Measurements from ENCODE around the gene EGFR.
"Not testable (repeated sequence)": the region's sequence is repeated elsewhere in the genome, so short reads cannot be mapped to it uniquely, and the experiment has no call there.

EGFR gene

DNA sequence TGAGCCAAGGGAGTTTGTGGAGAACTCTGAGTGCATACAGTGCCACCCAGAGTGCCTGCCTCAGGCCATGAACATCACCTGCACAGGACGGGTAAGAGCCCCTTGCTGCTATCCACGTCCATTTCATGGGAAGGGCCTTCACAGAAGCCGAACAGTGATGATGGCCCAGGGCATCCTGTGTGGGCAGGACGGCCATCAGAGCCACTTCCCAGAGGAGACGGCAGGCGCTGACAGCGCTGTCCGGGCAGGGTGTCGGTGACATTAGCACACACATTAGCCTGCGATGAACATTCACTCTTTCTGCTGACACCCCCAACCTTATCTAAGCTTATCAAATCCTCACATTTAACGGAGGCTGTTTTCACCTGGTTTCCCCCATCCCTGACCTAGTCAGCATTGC is 144.9 kb downstream of the EGFR start:
- no peak overlapping the region for H2AFZ ChIP-seq (ENCODE audit: low read depth, low read length)
- H3K27me3 ChIP-seq (ENCODE audit: low read depth, low read length) = peaks cover 19% of the 10 kb centered on the region; the same call in 1 of the 2 replicates
- no peaks in the 10 kb centered on the region for H3K4me1 ChIP-seq (ENCODE audit: low read length)
- no peaks in the 10 kb centered on the region for H4K20me1 ChIP-seq (ENCODE audit: insufficient read depth, low read length)
- H3K27ac ChIP-seq (ENCODE audit: low read length) = no peak overlapping the region
- H3K4me2 ChIP-seq (ENCODE audit: low read length) = no peak overlapping the region
- no peak overlapping the region for H3K9ac ChIP-seq (ENCODE audit: low read length)
- H3K36me3 ChIP-seq (replicated peaks; ENCODE audit: low read depth, low read length) = no peaks in the 10 kb centered on the region
- no peaks in the 10 kb centered on the region for H3K79me2 ChIP-seq (ENCODE audit: low read length)
- no peaks in the 10 kb centered on the region for H3K9me3 ChIP-seq (ENCODE audit: insufficient read depth, low read length)
- H3K4me3 ChIP-seq (ENCODE audit: low read length) = no peak overlapping the region
- TF ChIP-seq, protein P1, sequence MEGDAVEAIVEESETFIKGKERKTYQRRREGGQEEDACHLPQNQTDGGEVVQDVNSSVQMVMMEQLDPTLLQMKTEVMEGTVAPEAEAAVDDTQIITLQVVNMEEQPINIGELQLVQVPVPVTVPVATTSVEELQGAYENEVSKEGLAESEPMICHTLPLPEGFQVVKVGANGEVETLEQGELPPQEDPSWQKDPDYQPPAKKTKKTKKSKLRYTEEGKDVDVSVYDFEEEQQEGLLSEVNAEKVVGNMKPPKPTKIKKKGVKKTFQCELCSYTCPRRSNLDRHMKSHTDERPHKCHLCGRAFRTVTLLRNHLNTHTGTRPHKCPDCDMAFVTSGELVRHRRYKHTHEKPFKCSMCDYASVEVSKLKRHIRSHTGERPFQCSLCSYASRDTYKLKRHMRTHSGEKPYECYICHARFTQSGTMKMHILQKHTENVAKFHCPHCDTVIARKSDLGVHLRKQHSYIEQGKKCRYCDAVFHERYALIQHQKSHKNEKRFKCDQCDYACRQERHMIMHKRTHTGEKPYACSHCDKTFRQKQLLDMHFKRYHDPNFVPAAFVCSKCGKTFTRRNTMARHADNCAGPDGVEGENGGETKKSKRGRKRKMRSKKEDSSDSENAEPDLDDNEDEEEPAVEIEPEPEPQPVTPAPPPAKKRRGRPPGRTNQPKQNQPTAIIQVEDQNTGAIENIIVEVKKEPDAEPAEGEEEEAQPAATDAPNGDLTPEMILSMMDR (IDR thresholded peaks at IDR 0.05; ENCODE audit: low read depth, low read length) = no peak
- no peak for TF ChIP-seq EZH2phosphoT487 (IDR thresholded peaks at IDR 0.05; ENCODE audit: low read depth)

GRCh38 chr7:55164527-55164926 is 145.7 kb downstream of the EGFR start:
- Histone ChIP-seq H3K79me2 (ENCODE audit: low read length) (no peaks in the 10 kb centered on the region), H3K4me1 (ENCODE audit: low read length) (no peaks in the 10 kb centered on the region), H3K27me3 (ENCODE audit: low read depth, low read length) (peaks cover 19% of the 10 kb centered on the region; the same call in 1 of the 2 replicates), H3K4me3 (ENCODE audit: low read length) (no peak overlapping the region), H4K20me1 (ENCODE audit: insufficient read depth, low read length) (no peaks in the 10 kb centered on the region), H3K27ac (ENCODE audit: low read length) (no peak overlapping the region), H3K4me2 (ENCODE audit: low read length) (no peak overlapping the region), H3K9ac (ENCODE audit: low read length) (no peak overlapping the region), H2AFZ (ENCODE audit: low read depth, low read length) (no peak overlapping the region), H3K9me3 (ENCODE audit: insufficient read depth, low read length) (no peaks in the 10 kb centered on the region), H3K36me3 (replicated peaks; ENCODE audit: low read depth, low read length) (no peaks in the 10 kb centered on the region)
- no peak for TF ChIP-seq EZH2phosphoT487 (IDR thresholded peaks at IDR 0.05; ENCODE audit: low read depth)
- TF ChIP-seq, protein P1 (IDR thresholded peaks at IDR 0.05; ENCODE audit: low read depth, low read length) = no peak

DNA sequence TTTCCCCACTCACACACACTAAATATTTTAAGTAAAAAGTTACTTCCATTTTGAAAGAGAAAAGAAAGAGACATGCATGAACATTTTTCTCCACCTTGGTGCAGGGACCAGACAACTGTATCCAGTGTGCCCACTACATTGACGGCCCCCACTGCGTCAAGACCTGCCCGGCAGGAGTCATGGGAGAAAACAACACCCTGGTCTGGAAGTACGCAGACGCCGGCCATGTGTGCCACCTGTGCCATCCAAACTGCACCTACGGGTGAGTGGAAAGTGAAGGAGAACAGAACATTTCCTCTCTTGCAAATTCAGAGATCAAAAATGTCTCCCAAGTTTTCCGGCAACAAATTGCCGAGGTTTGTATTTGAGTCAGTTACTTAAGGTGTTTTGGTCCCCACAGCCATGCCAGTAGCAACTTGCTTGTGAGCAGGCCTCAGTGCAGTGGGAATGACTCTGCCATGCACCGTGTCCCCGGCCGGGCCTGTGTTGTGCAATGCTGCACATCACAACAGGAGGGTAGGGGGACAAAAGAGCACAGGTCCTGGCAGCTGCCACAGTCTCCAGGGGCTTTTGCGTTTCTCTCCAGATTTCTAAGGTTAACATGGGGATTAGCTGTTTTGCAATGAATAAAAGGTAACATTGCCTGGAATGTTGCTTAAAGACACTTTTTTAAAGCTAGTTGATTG is 146.5 kb downstream of the EGFR start:
- Histone ChIP-seq H3K36me3 (replicated peaks; ENCODE audit: low read depth, low read length) (no peaks in the 10 kb centered on the region), H3K4me1 (ENCODE audit: low read length) (no peaks in the 10 kb centered on the region), H3K4me3 (ENCODE audit: low read length) (no peak overlapping the region), H4K20me1 (ENCODE audit: insufficient read depth, low read length) (no peaks in the 10 kb centered on the region), H2AFZ (ENCODE audit: low read depth, low read length) (no peak overlapping the region), H3K27ac (ENCODE audit: low read length) (no peak overlapping the region), H3K27me3 (ENCODE audit: low read depth, low read length) (peaks cover 19% of the 10 kb centered on the region; the same call in 1 of the 2 replicates), H3K4me2 (ENCODE audit: low read length) (no peak overlapping the region), H3K9ac (ENCODE audit: low read length) (no peak overlapping the region), H3K9me3 (ENCODE audit: insufficient read depth, low read length) (no peaks in the 10 kb centered on the region), H3K79me2 (ENCODE audit: low read length) (no peaks in the 10 kb centered on the region)
- TF ChIP-seq EZH2phosphoT487 (IDR thresholded peaks at IDR 0.05; ENCODE audit: low read depth) = no peak
- TF ChIP-seq, protein P1 (IDR thresholded peaks at IDR 0.05; ENCODE audit: low read depth, low read length) = no peak

- not testable (repeated sequence) for H3K27ac ChIP-seq (ENCODE audit: low read length); H3K4me3 ChIP-seq (ENCODE audit: low read length); H3K9ac ChIP-seq (ENCODE audit: low read length); H3K4me2 ChIP-seq (ENCODE audit: low read length); H4K20me1 ChIP-seq (ENCODE audit: insufficient read depth, low read length); H3K9me3 ChIP-seq (ENCODE audit: insufficient read depth, low read length); H3K4me1 ChIP-seq (ENCODE audit: low read length); H2AFZ ChIP-seq (ENCODE audit: low read depth, low read length); H3K36me3 ChIP-seq (replicated peaks; ENCODE audit: low read depth, low read length); H3K79me2 ChIP-seq (ENCODE audit: low read length)
- peaks cover 21% of the 10 kb centered on the region; the same call in 1 of the 2 replicates for H3K27me3 ChIP-seq (ENCODE audit: low read depth, low read length)
These were observed 148.5 kb downstream of the EGFR start for GRCh38 chr7:55167296-55167695.
